Small intestine (tissue), 7 donors: ENCODE measurements around the gene GCA. TPM values are rescaled to one million over a fixed set of nuclear protein-coding genes. Genes with fewer than 3 reads are reported as not detected.
A peak's percentile ranks its signal among the peaks of the same experiment; 100 is the strongest.

Experiments used
- DNase-seq, 2 donors: peaks; one replicate each; pipeline versions ENCODE4 v3.0.0 to v3.0.0-alpha.2; 2013
- FAIRE-seq: peaks from 2 replicates; lab custom pipeline; 2012; peaks lifted over from hg19 to GRCh38; lab: Jason Lieb, UNC
- H3K27ac ChIP-seq, 3 donors: one replicate each; pipeline ENCODE4 v1.5.1; 2013; ENCODE audit warnings: low read length in 2 of 3, mild to moderate bottlenecking in 2 of 3, control low read depth in 1 of 3, inconsistent platforms in 1 of 3, low read depth in 1 of 3, moderate library complexity in 1 of 3
- H3K27me3 ChIP-seq, 3 donors: one replicate each; pipeline ENCODE4 v1.6.1; 2013; ENCODE audit warnings: low read length in 3 of 3, inconsistent platforms in 1 of 3; ENCODE audit not compliant: control insufficient read depth in 3 of 3, insufficient read depth in 3 of 3
- H3K36me3 ChIP-seq, 3 donors: one replicate each; pipeline ENCODE4 v1.6.1; 2013; ENCODE audit warnings: low read length in 3 of 3, inconsistent platforms in 1 of 3, low read depth in 1 of 3, mild to moderate bottlenecking in 1 of 3, moderate library complexity in 1 of 3; ENCODE audit not compliant: control insufficient read depth in 3 of 3, insufficient read depth in 2 of 3
- H3K4me1 ChIP-seq, 3 donors: one replicate each; pipeline ENCODE4 v1.6.1; 2013; ENCODE audit warnings: low read length in 2 of 3, inconsistent platforms in 1 of 3, low read depth in 1 of 3, mild to moderate bottlenecking in 1 of 3, moderate library complexity in 1 of 3; ENCODE audit not compliant: control insufficient read depth in 3 of 3, insufficient read depth in 2 of 3
- H3K4me3 ChIP-seq, 3 donors: one replicate each; pipeline ENCODE4 v1.5.1; 2013; ENCODE audit warnings: low read length in 3 of 3, control low read depth in 1 of 3, inconsistent platforms in 1 of 3, low read depth in 1 of 3, mild to moderate bottlenecking in 1 of 3, moderate library complexity in 1 of 3
- H3K9me3 ChIP-seq, 2 donors: one replicate each; pipeline ENCODE4 v1.6.1; 2013; ENCODE audit warnings: low read depth in 1 of 2, low read length in 1 of 2; ENCODE audit not compliant: control insufficient read depth in 2 of 2, insufficient read depth in 1 of 2
- WGBS, 3 donors: extraction: QIAGEN DNeasy Blood & Tissue Kit; methylation state at CpG; one replicate each; pipeline ENCODE4 v1.1.7; 2013; 5-methylcytosine and 5-hydroxymethylcytosine counted together
- polyA plus RNA-seq, 4 donors: library from polyadenylated mRNA; stranded (reverse) in 3 of 4; unstranded in 1 of 4; fragments of 200-250 nt in 3 of 4; fragments of 120-200 nt in 1 of 4; gene quantifications; one replicate each; pipeline versions ENCODE4 v1.2.1 to v1.2.3, GENCODE V29; 2013
- donor health status: healthy with polysubstance abuse.
- donor health status: control.
- donor health status: control.
- donor health status: Bipolar disorder and iron deficiency.
- donor health status: healthy.

Gene GCA
- polyA plus RNA-seq, 4 donors = 16.1 to 36.9 (median 24.1) TPM

DNA sequence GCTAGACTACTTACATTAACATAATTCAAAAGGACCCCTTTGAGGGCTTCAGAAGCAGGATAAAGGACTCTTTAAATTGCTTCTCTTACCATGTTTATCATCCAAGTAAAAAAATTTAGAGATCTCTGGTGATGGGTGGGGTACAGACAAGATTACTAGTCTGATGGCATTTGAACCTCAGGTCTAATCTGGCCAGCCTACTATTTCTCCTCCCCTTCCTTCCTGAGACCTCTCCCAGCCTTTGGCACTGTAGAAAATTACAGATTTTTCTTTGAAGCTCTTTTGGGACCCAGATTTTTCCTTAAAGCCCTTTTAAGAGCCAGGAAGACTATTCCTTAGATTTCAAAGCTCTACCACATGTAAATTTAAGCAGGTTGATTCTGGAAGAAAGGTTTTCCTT, 28.9 kb downstream of the GCA start:
- Histone ChIP-seq H3K4me3 (no peak overlapping the region), H3K27ac (no peak overlapping the region), H3K27me3 (no peaks in the 10 kb centered on the region), H3K4me1 (peaks cover 0 to 3% (median 0%) of the 10 kb centered on the region in 3 donors), H3K9me3 (no peaks in the 10 kb centered on the region), H3K36me3 (no peaks in the 10 kb centered on the region)
- DNase-seq (no peak), FAIRE-seq (no peak)

GRCh38 chr2:162379719-162380580, 36.0 kb downstream of the GCA start:
- DNase-seq (peak; percentile 11 to 55), FAIRE-seq (no peak)
- Histone ChIP-seq H3K4me1 (no peaks in the 10 kb centered on the region), H3K36me3 (no peaks in the 10 kb centered on the region), H3K27ac (no peak overlapping the region), H3K9me3 (no peaks in the 10 kb centered on the region), H3K27me3 (no peaks in the 10 kb centered on the region), H3K4me3 (peak overlapping the region in 1 of 3 donors; percentile 50)
- WGBS, 3 donors = 17 to 64% (median 42%) methylated on average over 12 of the region's 12 CpGs

DNA sequence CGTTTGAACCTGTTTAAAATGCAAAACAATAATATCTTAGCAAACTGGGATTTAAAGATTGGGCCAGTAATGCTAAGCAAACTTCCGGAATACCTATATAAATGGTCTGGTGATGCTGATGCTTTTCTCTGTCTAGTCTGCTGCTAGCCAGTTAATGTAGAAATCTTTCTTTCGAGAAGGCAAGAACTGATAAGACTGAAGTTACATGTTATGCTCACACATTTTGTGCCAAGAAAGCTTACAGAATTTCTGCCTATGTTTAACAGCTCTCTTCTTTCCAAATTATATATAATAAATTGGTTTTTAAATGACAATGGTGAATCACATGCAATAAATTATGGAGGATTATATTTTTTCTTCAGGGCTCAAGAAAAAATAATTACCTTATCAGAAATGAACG, 37.9 kb downstream of the GCA start:
- H3K4me3 ChIP-seq = no peak overlapping the region
- no peaks in the 10 kb centered on the region for H3K27me3 ChIP-seq
- DNase-seq (no peak), FAIRE-seq (no peak)
- no peaks in the 10 kb centered on the region for H3K4me1 ChIP-seq
- H3K9me3 ChIP-seq = no peaks in the 10 kb centered on the region
- no peak overlapping the region for H3K27ac ChIP-seq
- WGBS, 3 donors = 58 to 62% (median 58%) methylated on average over 4 of the region's 4 CpGs
- H3K36me3 ChIP-seq = no peaks in the 10 kb centered on the region

DNA sequence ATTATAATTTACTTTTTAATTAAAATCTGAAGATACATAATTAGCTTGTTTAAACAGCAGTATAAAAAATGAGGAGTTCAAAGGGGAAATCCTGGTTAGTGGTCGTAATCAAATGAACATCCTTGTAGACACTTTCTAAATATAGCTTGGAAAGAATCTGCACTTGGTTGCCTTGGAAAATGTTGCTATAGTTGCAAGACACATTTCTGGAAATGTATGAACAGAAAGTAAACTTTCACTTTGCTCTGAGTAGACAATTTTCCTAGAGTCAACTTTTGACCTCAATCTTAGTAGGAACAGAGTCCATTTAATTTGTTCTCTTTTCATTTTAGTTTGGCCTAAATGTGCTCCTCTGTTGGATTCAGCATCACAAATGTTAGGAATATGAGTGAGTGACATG, 38.3 kb downstream of the GCA start:
- no peak overlapping the region for H3K4me3 ChIP-seq
- DNase-seq = peak; percentile 1 to 32
- H3K9me3 ChIP-seq = no peaks in the 10 kb centered on the region
- no peak overlapping the region for H3K27ac ChIP-seq
- 6 to 15% (median 11%) methylated on average over 1 of the region's 1 CpG for WGBS, 3 donors
- no peaks in the 10 kb centered on the region for H3K27me3 ChIP-seq
- H3K4me1 ChIP-seq = no peaks in the 10 kb centered on the region
- no peaks in the 10 kb centered on the region for H3K36me3 ChIP-seq
- no peak for FAIRE-seq

GRCh38 chr2:162385536-162385935, 41.6 kb downstream of the GCA start:
- Histone ChIP-seq H3K4me1 (no peaks in the 10 kb centered on the region), H3K4me3 (no peak overlapping the region), H3K36me3 (no peaks in the 10 kb centered on the region), H3K27me3 (no peaks in the 10 kb centered on the region), H3K9me3 (no peaks in the 10 kb centered on the region), H3K27ac (no peak overlapping the region)
- FAIRE-seq (no peak), DNase-seq (no peak)
- WGBS, 3 donors = 74 to 89% (median 85%) methylated on average over 3 of the region's 3 CpGs

DNA sequence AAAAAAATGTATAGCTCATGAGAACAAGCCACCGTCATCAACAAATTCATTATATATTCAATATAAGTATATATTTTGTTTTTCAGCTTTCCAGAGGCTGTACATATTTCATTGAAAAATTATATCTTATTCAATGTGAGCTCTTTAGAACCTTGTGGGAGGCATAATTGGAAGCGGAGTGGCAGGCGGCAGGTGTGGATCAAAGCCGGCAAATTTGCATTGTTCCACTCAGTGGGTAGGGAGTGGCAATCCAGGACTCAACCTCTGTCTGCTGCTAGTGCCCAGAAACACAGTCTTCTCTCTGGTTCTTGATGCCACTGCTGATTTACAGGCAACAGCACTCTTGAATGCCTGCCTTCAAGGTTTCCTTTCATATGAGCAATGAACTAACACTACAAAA, 46.9 kb downstream of the GCA start:
- Histone ChIP-seq H3K9me3 (no peaks in the 10 kb centered on the region), H3K27me3 (no peaks in the 10 kb centered on the region), H3K27ac (no peak overlapping the region), H3K4me1 (no peaks in the 10 kb centered on the region), H3K36me3 (no peaks in the 10 kb centered on the region), H3K4me3 (no peak overlapping the region)
- DNase-seq (no peak), FAIRE-seq (no peak)
- 89 to 93% (median 92%) methylated on average over 4 of the region's 4 CpGs for WGBS, 3 donors

GRCh38 chr2:162400336-162400735, 56.4 kb downstream of the GCA start:
- no peaks in the 10 kb centered on the region for H3K27me3 ChIP-seq
- H3K27ac ChIP-seq = no peak overlapping the region
- H3K4me1 ChIP-seq = no peaks in the 10 kb centered on the region
- no peak for DNase-seq
- 84 to 93% (median 92%) methylated on average over 3 of the region's 3 CpGs for WGBS, 3 donors
- no peak for FAIRE-seq
- no peaks in the 10 kb centered on the region for H3K9me3 ChIP-seq
- H3K36me3 ChIP-seq = no peaks in the 10 kb centered on the region
- no peak overlapping the region for H3K4me3 ChIP-seq

GRCh38 chr2:162401871-162402270, 57.9 kb downstream of the GCA start:
- Histone ChIP-seq H3K27ac (no peak overlapping the region), H3K27me3 (no peaks in the 10 kb centered on the region), H3K4me1 (no peaks in the 10 kb centered on the region), H3K36me3 (no peaks in the 10 kb centered on the region), H3K9me3 (no peaks in the 10 kb centered on the region), H3K4me3 (no peak overlapping the region)
- 66 to 82% (median 76%) methylated on average over 2 of the region's 2 CpGs for WGBS, 3 donors
- FAIRE-seq (no peak), DNase-seq (no peak)

- Histone ChIP-seq H3K27me3 (no peaks in the 10 kb centered on the region), H3K4me1 (no peaks in the 10 kb centered on the region), H3K9me3 (no peaks in the 10 kb centered on the region), H3K36me3 (no peaks in the 10 kb centered on the region), H3K27ac (no peak overlapping the region), H3K4me3 (no peak overlapping the region)
- WGBS, 3 donors = 67 to 77% (median 73%) methylated on average over 1 of the region's 1 CpG
- DNase-seq = no peak
- no peak for FAIRE-seq
These were observed 60.0 kb downstream of the GCA start for GRCh38 chr2:162403884-162404283.
